Neural progenitor cell (in vitro differentiated cells): ENCODE data around the gene CAMK1D.

Experiments used
- CTCF ChIP-seq: fragments of 200-600 bp; sonication (generic); IDR thresholded peaks from 2 replicates; pipeline ENCODE4 v1.5.1; 2017; ENCODE audit warnings: antibody characterized with exemption, mild to moderate bottlenecking
- EZH2 ChIP-seq: fragments of 200-600 bp; sonication (generic); IDR thresholded peaks from 2 replicates; pipeline ENCODE4 v1.6.1; 2017; ENCODE audit warnings: antibody characterized with exemption, mild to moderate bottlenecking, moderate library complexity

- TF ChIP-seq CTCF (no peak), EZH2 (no peak)
Observed at GRCh38 chr10:12367272-12367671, 17.9 kb downstream of the CAMK1D start.
